B cell (primary cell): ENCODE measurements around the gene CHPF2. TPM values are rescaled to one million over a fixed set of nuclear protein-coding genes. Genes with fewer than 3 reads are reported as not detected.

Experiments
- ATAC-seq: fragments of 200-7000 bp; cut with Tn5 transposase; one replicate; pipeline ENCODE4 v1.10.0; 2021; ENCODE audit warnings: low read depth, mild to moderate bottlenecking, moderate number of reproducible peaks, moderate library complexity
- CTCF ChIA-PET: fragments of 350-600 bp; sonication (Branson Sonifier 250); formaldehyde crosslinking; loops from one replicate; lab custom pipeline; 2021; ENCODE audit warnings: antibody characterized with exemption, inconsistent platforms; lab: Charles Lee
- POLR2A ChIA-PET: fragments of 350-600 bp; sonication (Branson Sonifier 250); formaldehyde crosslinking; loops from one replicate; lab custom pipeline; 2021; ENCODE audit warnings: antibody characterized with exemption; lab: Charles Lee
- DNase-seq: peaks from one replicate; pipeline ENCODE4 v3.0.0; 2013
- H2AFZ ChIP-seq: 2 replicates; pipeline ENCODE4 v1.6.1; 2012; ENCODE audit warnings: mild to moderate bottlenecking, low read depth, low read length; ENCODE audit not compliant: insufficient read depth, poor library complexity, severe bottlenecking
- H3K27ac ChIP-seq, 2 donors: 1 replicate in 1 of 2; 2 replicates in 1 of 2; pipeline ENCODE4 v1.5.1; 2012 to 2013; ENCODE audit warnings: low read length in 2 of 2, mild to moderate bottlenecking in 2 of 2, moderate library complexity in 1 of 2
- H3K27me3 ChIP-seq, 4 experiments: fragments of 200-600 bp in 1 of 4; sonication (generic) in 1 of 4; replicated peaks in 1 of 4; 1 replicate in 2 of 4; 2 replicates in 2 of 4; pipeline versions ENCODE4 v1.6.1 to v1.7.0; 2013 to 2016; ENCODE audit warnings: low read length in 3 of 4, mild to moderate bottlenecking in 2 of 4, mixed read lengths in 1 of 4, moderate library complexity in 1 of 4; ENCODE audit not compliant: insufficient read depth in 4 of 4, control insufficient read depth in 3 of 4; ENCODE audit errors: control extremely low read depth in 1 of 4
- H3K36me3 ChIP-seq, 2 experiments: replicated peaks in 1 of 2; 1 replicate in 1 of 2; 2 replicates in 1 of 2; pipeline versions ENCODE4 v1.6.1 to v1.7.1; 2013; ENCODE audit warnings: low read length in 1 of 2; ENCODE audit not compliant: insufficient read depth in 2 of 2, control insufficient read depth in 1 of 2; ENCODE audit errors: control extremely low read depth in 1 of 2, extremely low read depth in 1 of 2
- H3K4me1 ChIP-seq, 2 donors: fragments of 200-600 bp in 1 of 2; sonication (generic) in 1 of 2; 1 replicate in 1 of 2; 2 replicates in 1 of 2; pipeline versions ENCODE4 v1.5.1 to v1.6.1; 2013 to 2017; ENCODE audit warnings: low read length in 2 of 2; ENCODE audit not compliant: control insufficient read depth in 2 of 2, insufficient read depth in 2 of 2
- H3K4me2 ChIP-seq: replicated peaks from 2 replicates; pipeline ENCODE3; 2012; ENCODE audit warnings: mild to moderate bottlenecking, low read depth, low read length; ENCODE audit not compliant: poor library complexity, severe bottlenecking
- H3K4me3 ChIP-seq, 5 experiments: fragments of 200-600 bp in 1 of 5; sonication (generic) in 1 of 5; 1 replicate in 3 of 5; 2 replicates in 2 of 5; pipeline versions ENCODE4 v1.5.1 to v1.7.0; 2011 to 2016; ENCODE audit warnings: low read length in 4 of 5, mild to moderate bottlenecking in 4 of 5, low read depth in 2 of 5, control low read depth in 1 of 5, moderate library complexity in 1 of 5; ENCODE audit not compliant: insufficient read depth in 1 of 5; ENCODE audit errors: control extremely low read depth in 1 of 5, extremely low read depth in 1 of 5
- H3K79me2 ChIP-seq: fragments of 200-600 bp; sonication (generic); one replicate; pipeline ENCODE4 v1.6.0; 2016; ENCODE audit warnings: low read length; ENCODE audit not compliant: control insufficient read depth, insufficient read depth
- H3K9ac ChIP-seq: fragments of 200-600 bp; sonication (generic); 2 replicates; pipeline ENCODE4 v1.6.1; 2017; ENCODE audit warnings: mild to moderate bottlenecking, low read length, moderate library complexity
- H3K9me3 ChIP-seq, 3 donors: one replicate each; pipeline versions ENCODE4 v1.6.1 to v1.7.1; 2013; ENCODE audit warnings: low read length in 2 of 3; ENCODE audit not compliant: control insufficient read depth in 2 of 3, insufficient read depth in 1 of 3; ENCODE audit errors: control extremely low read depth in 1 of 3
- H4K20me1 ChIP-seq: 2 replicates; pipeline ENCODE4 v1.6.0; 2012; ENCODE audit warnings: mild to moderate bottlenecking, low read length; ENCODE audit not compliant: insufficient read depth, control insufficient read depth, poor library complexity, severe bottlenecking
- H3K27ac Mint-ChIP-seq: one replicate; pipeline ENCODE4 v1.8.0; 2021; ENCODE audit warnings: mixed read lengths
- H3K27me3 Mint-ChIP-seq: one replicate; pipeline ENCODE4 v1.8.0; 2021; ENCODE audit warnings: mixed read lengths
- H3K4me1 Mint-ChIP-seq: one replicate; pipeline ENCODE4 v1.8.0; 2021; ENCODE audit warnings: mixed read lengths
- H3K4me3 Mint-ChIP-seq: one replicate; pipeline ENCODE4 v1.8.0; 2021; ENCODE audit warnings: mixed read lengths
- H3K9me3 Mint-ChIP-seq: one replicate; pipeline ENCODE4 v1.8.0; 2022; ENCODE audit warnings: mixed read lengths; ENCODE audit not compliant: insufficient read depth
- CTCF ChIP-seq: fragments of 200-600 bp; IDR thresholded peaks from one replicate; pipeline ENCODE4 v1.8.0; 2022; ENCODE audit warnings: antibody characterized with exemption, mild to moderate bottlenecking
- EZH2 ChIP-seq: IDR thresholded peaks from 2 replicates; pipeline ENCODE4 v1.6.1; 2012; ENCODE audit warnings: borderline replicate concordance, low read depth, mild to moderate bottlenecking, moderate library complexity, low read length; ENCODE audit not compliant: insufficient read depth, poor library complexity, severe bottlenecking
- WGBS: methylation state at CpG from one replicate; pipeline ENCODE4 v1.1.5; 2013; ENCODE audit warnings: missing lambda C conversion rate; ENCODE audit not compliant: insufficient coverage; 5-methylcytosine and 5-hydroxymethylcytosine counted together
- intact Hi-C: fragments of 100-400 bp; cut with micrococcal nuclease; formaldehyde crosslinking; loops from one replicate; pipeline ENCODE4 v1.10.0; 2022
- polyA plus RNA-seq: library from polyadenylated mRNA; depleted of rRNA; stranded (reverse); fragments of >200 nt; gene quantifications from 2 replicates; pipeline ENCODE4 v1.2.3, GENCODE V29; 2012
- total RNA-seq, 2 donors: library from RNA; stranded (reverse); fragments of 120-200 nt in 1 of 2; gene quantifications; 1 replicate in 1 of 2; 2 replicates in 1 of 2; pipeline versions ENCODE4 v1.2.3 to v1.2.4, GENCODE V29; 2013 to 2022

CHPF2 gene
- total and polyA plus RNA-seq, 2 donors (not counting 1 experiment from before 2014, with no cell fraction given) = 39.4 to 39.9 TPM

- peak within 1 kb of the TSS; percentile 95 for H3K4me3 Mint-ChIP-seq
Observed at GRCh38 chr7:151226875-151227782, 5.2 kb upstream of the CHPF2 start, which contains the start of gene ABCF2. Gene ABCF2, minus strand, starts transcription at chr7:151227205. Its CDS starts 747 bp downstream, at chr7:151226458.

More at GRCh38 chr7:151226875-151227782, 5.2 kb upstream of the CHPF2 start, which contains the start of gene ABCF2:
- peak; percentile 97 for DNase-seq
- H3K27me3 ChIP-seq = no peaks in the 10 kb centered on the region
- POLR2A ChIA-PET = interaction anchor here (0.6 to 1.4 kb wide), 11 partner anchors 9 to 1751 kb away, joined by 3 to 13 read pairs (median 3); partner anchors contain the start of genes ABCB8 and NUB1
- WGBS = under 1% methylated on average over 64 of the region's 68 CpGs
- Mint-ChIP-seq H3K4me1 (peaks cover 48% of the 10 kb centered on the region), H3K27me3 (no peaks in the 10 kb centered on the region), H3K9me3 (no peaks in the 10 kb centered on the region), H3K27ac (peak within 1 kb of the TSS; percentile 92)
- H3K79me2 ChIP-seq = peaks cover 27% of the 10 kb centered on the region
- H3K36me3 ChIP-seq = peaks cover 0 to 29% of the 10 kb centered on the region in 2 experiments
- no peaks in the 10 kb centered on the region for H3K9me3 ChIP-seq
- H3K4me3 ChIP-seq = peak within 1 kb of the TSS; percentile 60 to 97 (median 81)
- peak; percentile 99 for ATAC-seq
- CTCF ChIA-PET = interaction anchor here (0.7 to 4.4 kb wide), 4 partner anchors 9 to 88 kb away, joined by 3 to 34 read pairs (median 4); no protein-coding TSS in a partner anchor
- peak within 1 kb of the TSS; percentile 78 for H3K4me2 ChIP-seq
- peak within 1 kb of the TSS; percentile 92 for H3K9ac ChIP-seq
- peaks cover 10% of the 10 kb centered on the region for H4K20me1 ChIP-seq
- TF ChIP-seq EZH2 = no peak
- no peak for TF ChIP-seq CTCF
- peak within 1 kb of the TSS; percentile 99 for H2AFZ ChIP-seq
- peaks cover 23 to 26% of the 10 kb centered on the region in 2 donors for H3K4me1 ChIP-seq
- intact Hi-C loops = loop anchor here (1.0 to 2.0 kb wide), 9 partner anchors 16 to 1389 kb away; partner anchors contain the start of genes ABCB8, CDK5, NUB1 and RHEB
- peak within 1 kb of the TSS; percentile 39 to 73 for H3K27ac ChIP-seq
